Forelimb muscle (tissue), 1 donor: ENCODE measurements around the gene ANKRD13C. TPM values are rescaled to one million over a fixed set of nuclear protein-coding genes. Genes with fewer than 3 reads are reported as not detected.
"Not testable (repeated sequence)": the region's sequence is repeated elsewhere in the genome, so short reads cannot be mapped to it uniquely, and the experiment has no call there.

Source experiments
- DNase-seq: peaks from one replicate; pipeline ENCODE4 v3.0.0-alpha.2; 2013; ENCODE audit warnings: low read depth
- polyA plus RNA-seq: library from polyadenylated mRNA; unstranded; fragments of 120-200 nt; gene quantifications from one replicate; pipeline ENCODE4 v1.2.1, GENCODE V29; 2013; ENCODE audit not compliant: insufficient read length

ANKRD13C gene
- polyA plus RNA-seq, 1 donor, result 16.2 TPM

- DNase-seq, result no peak
Measured at GRCh38 chr1:70358921-70359564, 4.5 kb upstream of the ANKRD13C start.

DNA sequence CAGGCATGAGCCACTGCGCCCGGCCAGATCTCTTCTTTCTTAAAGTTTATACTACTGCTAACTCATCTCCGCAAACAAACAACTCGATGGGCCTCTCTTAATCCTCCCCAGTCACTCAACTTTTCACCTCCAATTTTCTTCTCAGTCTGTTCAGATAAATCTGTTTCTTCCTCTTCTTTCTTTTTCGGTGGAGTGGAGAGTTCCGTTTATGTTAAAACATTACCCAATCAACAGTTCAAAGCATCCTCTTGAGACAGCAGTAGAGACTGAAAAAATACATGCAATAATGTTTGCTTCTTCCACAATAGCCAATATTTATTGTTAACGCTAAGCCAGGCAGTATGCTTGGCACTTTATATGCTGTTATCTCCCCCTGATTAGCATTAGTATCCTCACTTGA is 1.4 kb upstream of the ANKRD13C start:
- DNase-seq, result no peak

DNA sequence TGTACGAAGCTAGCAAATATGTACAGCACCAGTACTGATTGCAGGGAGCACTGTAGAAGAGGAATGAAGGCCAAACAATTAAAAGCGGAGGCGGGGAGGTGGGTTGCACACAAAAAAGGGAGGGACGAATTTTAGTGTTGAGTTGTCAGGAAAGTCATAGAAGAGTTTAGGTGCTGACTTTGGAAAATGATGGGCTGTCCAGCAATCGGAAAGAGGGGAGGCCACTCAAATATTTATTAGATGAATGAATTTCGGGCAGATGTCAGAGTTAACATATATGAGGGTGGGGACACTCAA is 537 bp upstream of the ANKRD13C start:
- no peak for DNase-seq

GRCh38 chr1:70353601-70354331 is 756 bp downstream of the ANKRD13C start:
- DNase-seq, result no peak

DNA sequence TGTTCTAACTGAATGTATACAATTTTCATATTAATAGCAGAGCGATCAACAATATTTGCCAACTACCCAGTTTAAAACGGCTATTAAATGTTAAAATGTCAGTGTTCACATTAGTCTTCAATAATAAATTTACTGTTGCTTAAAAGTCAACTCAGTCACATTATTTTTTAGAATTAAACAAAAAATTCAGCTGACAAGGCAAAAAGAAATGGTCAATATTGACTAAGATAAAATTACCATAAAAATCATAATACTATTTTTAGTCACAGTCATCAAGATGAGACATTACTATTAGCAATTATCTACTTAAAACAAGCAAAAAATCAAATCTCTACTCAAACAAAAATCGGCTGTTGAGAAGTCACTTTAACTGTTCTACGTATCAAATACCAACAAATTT is 1.5 kb downstream of the ANKRD13C start:
- DNase-seq, result no peak

- not testable (repeated sequence) for DNase-seq
Measured at GRCh38 chr1:70349799-70350198, 4.7 kb downstream of the ANKRD13C start.

DNA sequence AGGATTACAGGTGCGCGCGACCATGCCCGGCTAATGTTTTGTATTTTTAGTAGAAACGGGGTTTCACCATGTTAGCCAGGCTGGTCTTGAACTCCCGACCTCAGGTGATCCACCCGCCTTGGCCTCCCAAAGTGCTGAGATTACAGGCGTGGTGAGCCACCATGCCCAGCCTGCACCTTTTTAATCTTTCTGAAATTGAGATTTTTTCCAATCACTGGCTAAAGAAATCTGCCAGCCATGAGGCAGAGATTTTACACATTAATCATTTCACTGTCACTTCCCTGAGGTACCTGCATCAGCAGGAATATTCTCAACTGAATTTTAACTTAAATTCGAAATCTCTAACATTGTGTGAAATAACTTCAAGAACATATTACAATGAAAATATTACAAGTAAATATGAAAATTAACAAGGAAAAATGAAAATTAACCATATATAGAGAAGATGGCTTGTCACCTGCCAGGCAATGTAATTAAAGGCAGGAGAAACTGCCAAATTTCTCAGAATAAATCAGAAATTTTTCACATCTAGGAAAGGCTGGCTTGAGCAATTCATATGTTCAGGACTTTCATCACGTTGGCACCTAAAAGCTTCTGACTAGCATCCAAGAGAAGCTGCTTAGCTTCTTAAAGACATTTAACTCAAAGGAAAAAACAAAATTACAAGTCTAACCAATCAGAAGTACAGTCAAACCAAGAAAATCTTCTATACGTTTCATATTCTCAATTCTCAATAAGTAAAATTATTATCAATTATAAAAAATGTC is 5.9 kb downstream of the ANKRD13C start:
- DNase-seq, result no peak

GRCh38 chr1:70339644-70340043 is 14.9 kb downstream of the ANKRD13C start:
- not testable (repeated sequence) for DNase-seq

DNA sequence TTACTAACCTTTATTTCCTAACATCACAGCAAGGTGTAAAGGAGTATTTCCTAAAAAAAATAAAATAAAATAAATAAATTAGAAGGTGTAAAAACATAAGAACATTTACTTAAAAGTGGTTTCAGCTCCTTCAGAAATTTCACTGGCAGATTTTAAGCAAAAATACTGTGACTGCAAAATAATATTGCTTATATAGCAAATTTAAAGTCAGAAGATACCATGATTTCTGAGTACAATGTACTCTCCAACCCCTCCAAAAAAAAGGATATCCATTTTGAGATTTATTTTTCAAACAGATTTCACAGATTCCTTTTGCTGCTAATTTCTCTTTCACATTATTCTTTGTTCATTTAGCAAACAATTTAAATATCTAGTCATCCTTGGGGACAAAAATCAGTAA is 18.5 kb downstream of the ANKRD13C start:
- no peak for DNase-seq

GRCh38 chr1:70334436-70334835 is 20.1 kb downstream of the ANKRD13C start:
- DNase-seq, result no peak

DNA sequence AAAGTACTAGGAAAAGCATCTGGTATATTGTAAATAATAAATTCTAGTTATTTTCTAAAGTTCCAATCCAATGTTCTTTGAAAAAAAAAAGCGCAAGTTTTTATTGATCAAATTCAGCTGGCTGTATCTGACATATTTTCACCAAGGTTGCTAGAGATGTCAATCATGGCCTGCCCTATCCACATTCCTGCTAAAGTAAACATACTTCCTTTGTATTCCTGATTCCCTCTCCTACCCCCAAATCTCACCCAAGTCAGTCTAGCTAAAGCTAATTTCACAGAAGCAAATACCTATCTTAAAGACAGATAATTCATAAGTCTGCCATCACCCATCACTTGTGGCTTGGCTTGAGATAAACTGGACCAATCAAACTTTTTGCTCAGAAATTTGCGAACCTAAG is 21.3 kb downstream of the ANKRD13C start:
- no peak for DNase-seq

GRCh38 chr1:70331962-70332361 is 22.6 kb downstream of the ANKRD13C start:
- no peak for DNase-seq

DNA sequence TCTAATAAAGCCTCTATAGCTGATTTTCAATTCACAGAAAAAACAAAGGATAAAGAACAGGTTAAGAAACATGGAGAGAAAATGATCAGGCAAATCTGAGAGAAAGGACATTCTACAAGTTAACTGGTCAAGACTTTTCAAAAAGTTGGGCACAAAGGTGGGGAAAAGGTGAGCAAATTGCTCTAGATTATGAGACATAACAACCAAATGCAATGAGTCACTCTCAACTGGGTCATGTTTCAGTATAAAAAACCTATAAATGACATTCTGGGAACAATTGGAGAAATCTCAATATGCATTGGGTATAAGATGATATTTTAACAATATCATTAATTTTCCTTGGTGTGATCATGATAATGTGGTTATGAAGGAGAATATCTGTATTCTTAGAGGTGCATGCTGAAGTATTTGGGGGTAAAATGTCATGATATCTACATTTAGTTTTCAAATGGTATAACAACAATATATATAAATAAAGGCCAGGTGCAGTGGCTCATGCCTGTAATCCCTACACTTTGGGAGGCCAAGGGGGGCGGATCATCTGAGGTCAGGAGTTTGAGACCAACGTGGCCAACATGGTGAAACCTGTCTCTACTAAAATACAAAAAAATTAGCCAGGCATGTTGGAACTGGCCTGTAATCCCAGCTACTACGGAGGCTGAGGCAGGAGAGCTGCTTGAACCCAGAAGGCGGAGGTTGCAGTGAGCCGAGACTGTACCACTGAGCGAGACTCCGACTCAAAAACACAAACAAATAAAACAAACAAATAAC is 27.0 kb downstream of the ANKRD13C start:
- no peak for DNase-seq

DNA sequence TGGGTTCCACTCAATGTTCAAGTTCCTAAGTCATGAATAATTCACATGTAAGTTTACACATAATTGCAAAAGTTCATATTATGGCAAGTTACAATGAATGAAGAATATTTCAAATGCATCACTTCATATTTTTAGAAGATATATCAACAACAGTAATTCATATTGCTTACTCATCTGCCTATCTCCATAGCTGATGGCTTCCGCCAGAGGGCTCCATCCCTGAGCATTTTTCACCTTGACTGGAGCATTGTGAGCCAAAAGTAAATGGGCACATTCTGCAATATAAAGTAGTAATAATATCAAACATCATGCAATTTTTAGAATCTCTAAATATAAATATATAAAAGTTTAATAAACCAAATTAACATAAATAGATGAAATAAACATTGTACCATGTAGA is 29.8 kb downstream of the ANKRD13C start:
- DNase-seq, result no peak

DNA sequence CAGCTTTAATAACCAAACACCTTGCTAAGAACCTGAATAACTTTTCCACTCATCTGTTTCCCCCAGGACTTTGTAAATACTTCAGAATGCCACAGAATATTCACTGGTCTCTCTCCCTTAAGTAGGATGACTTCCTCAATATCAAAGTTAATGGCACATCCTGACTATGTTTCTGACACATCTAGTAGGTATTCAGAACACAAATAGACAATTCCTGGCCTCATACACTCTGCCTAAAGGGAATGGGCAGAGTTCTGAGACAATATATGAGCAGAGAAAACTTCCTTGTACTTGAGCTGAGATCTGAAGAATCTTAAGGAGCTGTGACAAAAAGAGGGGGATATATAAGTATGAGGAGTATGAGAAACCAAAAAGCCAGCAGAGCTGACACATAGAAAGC is 34.8 kb downstream of the ANKRD13C start:
- DNase-seq, result no peak

DNA sequence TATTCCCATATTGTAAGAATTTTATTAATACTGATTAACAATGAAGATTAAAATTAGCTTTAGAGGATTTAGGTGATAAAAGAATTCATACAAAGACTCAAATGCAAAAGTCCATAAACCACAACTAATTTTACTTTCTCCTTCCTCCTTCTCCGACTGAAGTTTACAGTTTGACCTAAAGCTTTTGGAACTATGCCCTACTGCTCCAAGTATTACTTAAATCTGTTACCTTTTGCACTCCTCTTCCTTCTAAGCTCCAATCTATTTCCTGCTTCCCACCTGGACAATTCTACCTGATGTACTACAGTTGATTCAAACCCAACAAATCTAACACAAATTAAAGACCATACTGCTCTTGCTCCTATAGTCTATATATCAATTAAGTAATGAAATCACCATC is 36.3 kb downstream of the ANKRD13C start:
- DNase-seq, result no peak

- DNase-seq, result no peak
Measured at GRCh38 chr1:70317087-70317486, 37.4 kb downstream of the ANKRD13C start.

DNA sequence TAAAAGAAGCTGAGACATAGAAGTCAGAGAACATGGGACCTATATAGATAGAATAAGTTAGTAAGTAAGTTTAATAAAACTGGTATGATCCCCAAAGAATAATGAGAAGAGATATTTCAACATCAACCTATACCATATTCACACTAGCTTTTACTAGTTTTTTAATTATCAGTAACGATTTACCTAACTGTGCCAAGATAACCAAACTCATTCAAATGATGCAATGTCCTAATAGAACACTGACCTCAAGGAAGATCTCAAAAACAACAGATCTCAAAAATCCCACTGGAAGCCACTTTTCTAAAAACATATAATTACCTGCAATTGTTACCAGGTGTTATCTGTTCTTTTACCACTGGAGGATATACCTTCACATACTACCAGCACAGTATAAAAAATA is 38.7 kb downstream of the ANKRD13C start:
- no peak for DNase-seq

DNA sequence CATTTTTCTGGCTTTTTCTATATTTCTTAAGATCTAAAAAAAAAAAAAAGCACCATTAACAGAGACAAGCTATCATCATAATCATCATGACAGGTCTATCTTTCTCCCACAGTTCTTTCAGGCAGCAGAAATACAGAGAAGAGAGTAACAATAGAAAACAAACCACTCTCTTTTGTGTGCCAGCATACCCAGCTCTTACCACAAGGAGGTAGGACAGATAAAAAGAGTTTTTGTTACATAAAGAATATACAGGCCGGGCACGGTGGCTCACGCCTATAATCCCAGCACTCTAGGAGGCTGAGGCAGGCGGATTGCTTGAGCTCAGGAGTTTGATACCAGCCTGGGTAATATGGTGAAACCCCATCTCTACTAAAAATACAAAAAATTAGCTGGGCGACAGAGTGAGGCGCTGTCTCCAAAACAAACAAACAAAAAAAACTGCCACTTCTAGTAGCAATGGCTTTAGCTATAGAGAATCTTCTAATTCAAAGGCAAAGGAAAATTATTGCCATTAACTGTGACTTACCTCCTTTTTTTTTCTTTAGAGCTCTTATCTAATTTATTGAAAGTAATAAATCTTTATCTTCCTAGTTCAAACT is 39.7 kb downstream of the ANKRD13C start:
- no peak for DNase-seq

GRCh38 chr1:70311369-70311768 is 43.2 kb downstream of the ANKRD13C start:
- DNase-seq, result no peak

DNA sequence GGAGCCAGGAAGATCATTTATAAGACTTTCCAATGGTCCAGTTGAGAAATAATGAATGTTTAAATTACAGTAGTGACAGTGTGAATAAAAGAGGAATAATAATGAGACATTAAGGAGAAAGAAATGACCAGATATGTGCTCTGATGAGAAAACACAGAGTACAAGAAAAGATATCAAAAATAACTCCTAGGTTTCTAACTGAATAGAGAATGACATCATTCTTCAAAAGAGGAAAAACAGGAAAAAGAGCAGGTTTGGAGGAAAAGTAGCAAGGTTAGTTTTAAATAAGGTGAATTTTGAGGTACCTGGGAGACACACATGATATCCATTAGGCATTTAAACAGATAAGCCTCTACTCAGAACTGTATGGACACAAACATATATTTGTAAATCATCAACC is 55.0 kb downstream of the ANKRD13C start:
- DNase-seq, result no peak

DNA sequence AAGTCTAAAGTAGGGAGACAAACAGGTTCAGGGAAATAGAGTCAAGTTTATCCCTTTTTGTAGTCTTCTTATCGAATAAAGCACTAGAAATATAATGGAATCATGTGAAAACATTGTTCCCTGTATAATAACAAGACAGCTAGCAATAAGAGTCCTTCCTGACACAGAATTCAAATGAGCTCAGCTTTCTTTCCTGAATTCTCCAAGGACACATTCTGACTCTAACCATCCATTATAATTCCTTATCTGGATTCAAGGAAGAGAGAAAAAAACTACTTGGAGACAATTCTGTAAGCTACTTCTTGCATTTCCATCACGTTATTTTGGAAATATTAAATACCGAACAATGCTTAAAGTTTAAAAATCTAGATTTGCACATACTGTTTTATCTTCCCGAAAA is 58.8 kb downstream of the ANKRD13C start:
- no peak for DNase-seq
